HepG2 (cell line): ENCODE measurements around the gene KIF19. TPM values are rescaled to one million over a fixed set of nuclear protein-coding genes. Genes with fewer than 3 reads are reported as not detected.

ENCODE experiments used
- BRD4 ChIP-seq: sonication (generic); formaldehyde crosslinking; IDR thresholded peaks from 2 replicates; pipeline ENCODE4 v1.4.0; 2020; ENCODE audit warnings: missing genetic modification reagents
- CC2D1A ChIP-seq: sonication (generic); formaldehyde crosslinking; IDR thresholded peaks from 2 replicates; pipeline ENCODE4 v1.8.1; 2023; ENCODE audit warnings: mild to moderate bottlenecking, missing genetic modification reagents
- CCAR2 ChIP-seq: fragments of 200-400 bp; formaldehyde crosslinking; optimal IDR thresholded peaks from 2 replicates; pipeline ENCODE3; 2018; ENCODE audit warnings: low read depth, mild to moderate bottlenecking, low read length, moderate library complexity
- FOSL2 ChIP-seq: sonication (generic); formaldehyde crosslinking; IDR thresholded peaks from 2 replicates; pipeline ENCODE4 v1.4.0; 2020; ENCODE audit warnings: missing genetic modification reagents
- FOXJ3 ChIP-seq: sonication (generic); formaldehyde crosslinking; IDR thresholded peaks from 2 replicates; pipeline ENCODE4 v1.4.0; 2020; ENCODE audit warnings: missing genetic modification reagents, mild to moderate bottlenecking, borderline replicate concordance
- FOXK1 ChIP-seq: sonication (generic); formaldehyde crosslinking; IDR thresholded peaks from 2 replicates; pipeline ENCODE4 v1.4.0; 2020; ENCODE audit warnings: low read depth, missing genetic modification reagents, borderline replicate concordance
- HES4 ChIP-seq: sonication (generic); formaldehyde crosslinking; IDR thresholded peaks from 2 replicates; pipeline ENCODE4 v1.9.0; 2021; ENCODE audit warnings: mild to moderate bottlenecking, missing genetic modification reagents, borderline replicate concordance
- ISX ChIP-seq: sonication (generic); formaldehyde crosslinking; conservative IDR thresholded peaks from 2 replicates; pipeline ENCODE4 v1.5.0; 2020; ENCODE audit warnings: missing genetic modification reagents
- JUNB ChIP-seq: sonication (generic); formaldehyde crosslinking; IDR thresholded peaks from 2 replicates; pipeline ENCODE4 v1.8.0; 2022; ENCODE audit warnings: missing genetic modification reagents, mild to moderate bottlenecking, borderline replicate concordance
- MNT ChIP-seq: fragments of 450-650 bp; IDR thresholded peaks from 2 replicates; pipeline ENCODE4 v1.6.1; 2016
- NFIB ChIP-seq: sonication (generic); formaldehyde crosslinking; IDR thresholded peaks from 2 replicates; pipeline ENCODE4 v1.9.0; 2021; ENCODE audit warnings: missing genetic modification reagents, mild to moderate bottlenecking, borderline replicate concordance
- NONO ChIP-seq, 2 experiments: fragments of 450-650 bp in 1 of 2; sonication (generic) in 1 of 2; formaldehyde crosslinking in 1 of 2; IDR thresholded peaks in 1 of 2; conservative IDR thresholded peaks in 1 of 2; 2 replicates each; pipeline versions ENCODE4 v1.6.1 to v1.8.0; 2017 to 2022; ENCODE audit warnings: mild to moderate bottlenecking in 1 of 2, missing genetic modification reagents in 1 of 2, moderate library complexity in 1 of 2
- NR2F6 ChIP-seq, 2 experiments: IDR thresholded peaks; 2 replicates each; pipeline ENCODE4 v1.6.1; 2016; ENCODE audit warnings: antibody characterized with exemption in 1 of 2, mild to moderate bottlenecking in 1 of 2
- PHF8 ChIP-seq: sonication (generic); formaldehyde crosslinking; IDR thresholded peaks from 2 replicates; pipeline ENCODE4 v1.5.0; 2020; ENCODE audit warnings: missing genetic modification reagents
- POLR2G ChIP-seq: fragments of 200-400 bp; formaldehyde crosslinking; IDR thresholded peaks from 2 replicates; pipeline ENCODE4 v1.6.1; 2018; ENCODE audit warnings: mild to moderate bottlenecking, low read depth, low read length, moderate library complexity
- RFX3 ChIP-seq: IDR thresholded peaks from 2 replicates; pipeline ENCODE4 v1.6.1; 2016; ENCODE audit warnings: missing biosample characterization, missing genetic modification reagents
- ZNF232 ChIP-seq: sonication (generic); formaldehyde crosslinking; IDR thresholded peaks from 2 replicates; pipeline ENCODE4 v1.4.0; 2020; ENCODE audit warnings: missing genetic modification reagents, borderline replicate concordance
- ZNF496 ChIP-seq: sonication (generic); formaldehyde crosslinking; IDR thresholded peaks from 2 replicates; pipeline ENCODE4 v1.8.1; 2023; ENCODE audit warnings: mild to moderate bottlenecking, moderate library complexity, missing genetic modification reagents; ENCODE audit not compliant: insufficient replicate concordance
- ZNF543 ChIP-seq: sonication (generic); formaldehyde crosslinking; IDR thresholded peaks from 2 replicates; pipeline ENCODE4 v1.4.0; 2020; ENCODE audit warnings: mild to moderate bottlenecking, missing genetic modification reagents
- ZNF547 ChIP-seq: sonication (generic); formaldehyde crosslinking; IDR thresholded peaks from 2 replicates; pipeline ENCODE4 v1.5.1; 2020; ENCODE audit warnings: mild to moderate bottlenecking, missing genetic modification reagents
- ZNF552 ChIP-seq: sonication (generic); formaldehyde crosslinking; IDR thresholded peaks from 2 replicates; pipeline ENCODE4 v1.9.0; 2022; ENCODE audit warnings: missing genetic modification reagents, mild to moderate bottlenecking, borderline replicate concordance
- ZNF770 ChIP-seq: sonication (generic); formaldehyde crosslinking; IDR thresholded peaks from 2 replicates; pipeline ENCODE4 v1.5.0; 2020; ENCODE audit warnings: mild to moderate bottlenecking, missing genetic modification reagents
- polyA plus RNA-seq, 8 experiments: library from polyadenylated mRNA; depleted of rRNA in 3 of 8; stranded (reverse) in 7 of 8; unstranded in 1 of 8; fragments of >200 nt; fragmentation: Illumina TruSeq in 4 of 8; extraction: Trizol in 4 of 8; gene quantifications; 2 replicates each; pipeline versions ENCODE4 v1.2.1 to v1.2.3, GENCODE V29; 2011 to 2016; ENCODE audit warnings: low read depth in 4 of 8, missing spikeins in 1 of 8, mixed read lengths in 1 of 8; ENCODE audit not compliant: insufficient read depth in 1 of 8
- total RNA-seq, 5 experiments: library from RNA; depleted of rRNA; stranded (reverse); fragments of >200 nt; fragmentation: Illumina TruSeq; extraction: Trizol; gene quantifications; 2 replicates each; pipeline ENCODE4 v1.2.3, GENCODE V29; 2016; ENCODE audit warnings: low read depth in 1 of 5
- TF ChIP-seq, protein P1 (sequence below): sonication (generic); formaldehyde crosslinking; conservative IDR thresholded peaks from 2 replicates; pipeline ENCODE4 v1.8.0; 2022; ENCODE audit warnings: low read depth, missing genetic modification reagents
- TF ChIP-seq, protein P2 (sequence below): sonication (generic); formaldehyde crosslinking; IDR thresholded peaks from 2 replicates; pipeline ENCODE4 v1.9.0; 2022; ENCODE audit warnings: missing genetic modification reagents, mild to moderate bottlenecking, borderline replicate concordance

The KIF19 gene
- total and polyA plus RNA-seq, 2 of the 13 experiments (the other 11 are each of a cell fraction or from before 2014, with no cell fraction given): not detected

DNA sequence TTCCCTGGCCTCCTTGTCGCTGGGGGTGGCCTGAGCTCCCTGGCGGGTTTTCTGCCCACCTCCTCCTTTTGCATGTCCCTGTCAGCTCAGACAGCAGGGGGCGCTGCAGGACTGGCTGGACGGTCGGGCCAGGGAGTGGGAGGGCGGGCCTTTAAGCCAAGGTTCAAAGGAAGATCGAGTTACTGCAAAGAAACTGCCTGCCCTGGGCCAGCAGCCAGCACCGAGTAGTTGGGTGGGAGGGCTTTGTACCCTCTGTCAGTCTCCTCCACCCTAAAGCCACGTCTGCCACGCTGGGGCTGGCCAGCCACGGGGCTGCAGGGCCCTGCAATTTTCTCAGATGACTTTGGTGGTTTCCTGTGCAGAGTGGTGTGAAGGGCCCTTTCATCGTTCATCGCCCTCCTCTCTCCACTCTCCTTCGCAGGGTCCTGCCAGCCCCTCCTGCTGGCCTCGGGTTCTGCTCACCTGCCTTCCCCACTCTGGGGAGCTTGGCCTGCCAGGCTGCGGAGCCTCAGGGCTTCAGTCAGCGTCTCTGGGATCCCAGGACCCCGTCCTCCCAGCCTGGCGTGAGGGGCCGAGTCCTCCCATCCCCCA, 53.6 kb downstream of the KIF19 start (continued):
- TF ChIP-seq JUNB (CRISPR knock-in tag) (no peak), ZNF496 (CRISPR knock-in tag) (no peak), RFX3 (CRISPR knock-in tag) (no peak), FOXK1 (CRISPR knock-in tag) (no peak), MNT (no peak), ISX (CRISPR knock-in tag) (no peak; the same call in 1 of the 2 replicates), BRD4 (CRISPR knock-in tag) (no peak; the same call in 1 of the 2 replicates), NFIB (CRISPR knock-in tag) (no peak), ZNF543 (CRISPR knock-in tag) (no peak), POLR2G (no peak), CCAR2 (no peak), HES4 (CRISPR knock-in tag) (no peak), CC2D1A (CRISPR knock-in tag) (no peak), NONO (IDR thresholded peaks at IDR 0.05) (no peak), NONO (CRISPR knock-in tag; conservative IDR thresholded peaks at IDR 0.05) (peak; percentile 54; the same call in 1 of the 2 replicates), ZNF232 (CRISPR knock-in tag) (peak; percentile 49; the same call in 1 of the 2 replicates), PHF8 (no peak), NR2F6 (IDR thresholded peaks at IDR 0.05) (no peak), NR2F6 (CRISPR knock-in tag; IDR thresholded peaks at IDR 0.05) (peak; percentile 30; the same call in 1 of the 2 replicates), ZNF547 (CRISPR knock-in tag) (no peak), ZNF552 (CRISPR knock-in tag) (no peak), FOSL2 (CRISPR knock-in tag) (peak; percentile 24; the same call in 1 of the 2 replicates), ZNF770 (CRISPR knock-in tag) (no peak), FOXJ3 (CRISPR knock-in tag) (no peak)
- TF ChIP-seq, protein P1, sequence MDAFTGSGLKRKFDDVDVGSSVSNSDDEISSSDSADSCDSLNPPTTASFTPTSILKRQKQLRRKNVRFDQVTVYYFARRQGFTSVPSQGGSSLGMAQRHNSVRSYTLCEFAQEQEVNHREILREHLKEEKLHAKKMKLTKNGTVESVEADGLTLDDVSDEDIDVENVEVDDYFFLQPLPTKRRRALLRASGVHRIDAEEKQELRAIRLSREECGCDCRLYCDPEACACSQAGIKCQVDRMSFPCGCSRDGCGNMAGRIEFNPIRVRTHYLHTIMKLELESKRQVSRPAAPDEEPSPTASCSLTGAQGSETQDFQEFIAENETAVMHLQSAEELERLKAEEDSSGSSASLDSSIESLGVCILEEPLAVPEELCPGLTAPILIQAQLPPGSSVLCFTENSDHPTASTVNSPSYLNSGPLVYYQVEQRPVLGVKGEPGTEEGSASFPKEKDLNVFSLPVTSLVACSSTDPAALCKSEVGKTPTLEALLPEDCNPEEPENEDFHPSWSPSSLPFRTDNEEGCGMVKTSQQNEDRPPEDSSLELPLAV (CRISPR knock-in tag): no peak
- TF ChIP-seq, protein P2, sequence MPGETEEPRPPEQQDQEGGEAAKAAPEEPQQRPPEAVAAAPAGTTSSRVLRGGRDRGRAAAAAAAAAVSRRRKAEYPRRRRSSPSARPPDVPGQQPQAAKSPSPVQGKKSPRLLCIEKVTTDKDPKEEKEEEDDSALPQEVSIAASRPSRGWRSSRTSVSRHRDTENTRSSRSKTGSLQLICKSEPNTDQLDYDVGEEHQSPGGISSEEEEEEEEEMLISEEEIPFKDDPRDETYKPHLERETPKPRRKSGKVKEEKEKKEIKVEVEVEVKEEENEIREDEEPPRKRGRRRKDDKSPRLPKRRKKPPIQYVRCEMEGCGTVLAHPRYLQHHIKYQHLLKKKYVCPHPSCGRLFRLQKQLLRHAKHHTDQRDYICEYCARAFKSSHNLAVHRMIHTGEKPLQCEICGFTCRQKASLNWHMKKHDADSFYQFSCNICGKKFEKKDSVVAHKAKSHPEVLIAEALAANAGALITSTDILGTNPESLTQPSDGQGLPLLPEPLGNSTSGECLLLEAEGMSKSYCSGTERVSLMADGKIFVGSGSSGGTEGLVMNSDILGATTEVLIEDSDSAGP (CRISPR knock-in tag): peak; percentile 64; the same call in 1 of the 2 replicates
